ENCODE results near the gene CDH3.

GRCh38 chr16:68646953-68647659, 2.0 kb downstream of the CDH3 start:
- no peak for TF ChIP-seq POLR2A (IDR thresholded peaks at IDR 0.05; ENCODE audit: low read length)
- no peak for TF ChIP-seq GATA1 (IDR thresholded peaks at IDR 0.05; ENCODE audit: low read depth, low read length)
